HCT116 (cell line): Measurements from ENCODE around the gene SPEF2. TPM values are rescaled to one million over a fixed set of nuclear protein-coding genes. Genes with fewer than 3 reads are reported as not detected.

Experiments
- ATAC-seq: fragments of 200-7000 bp; cut with Tn5 transposase; 2 replicates; pipeline ENCODE4 v1.9.1; 2020; ENCODE audit warnings: mild to moderate bottlenecking, moderate library complexity
- BruUV-seq: library from RNA; stranded (reverse); fragments of 400-500 nt; replicated peaks from 2 replicates; lab custom pipeline; 2021; lab: Mats Ljungman, UMichigan
- CTCF ChIA-PET: fragments of 300-600 bp; sonication (Branson Sonifier 250); formaldehyde crosslinking; loops from one replicate; lab custom pipeline; 2021; ENCODE audit warnings: antibody characterized with exemption; lab: Charles Lee
- POLR2A ChIA-PET: fragments of 300-600, 350-600 bp; sonication (Branson Sonifier 250); formaldehyde crosslinking; loops from one replicate; lab custom pipeline; 2021; ENCODE audit warnings: antibody characterized with exemption; lab: Charles Lee
- RAD21 ChIA-PET, 2 experiments: fragments of 300-600 bp; sonication (Branson Sonifier 250); formaldehyde crosslinking; loops; one replicate each; lab custom pipeline; 2023; ENCODE audit warnings: low total read pairs in 2 of 2; ENCODE audit not compliant: uncharacterized antibody in 2 of 2, unreplicated experiment in 2 of 2, low non-redundant PET in 1 of 2; lab: Charles Lee
- DNase-seq: peaks from one replicate; pipeline ENCODE4 v3.0.0-alpha.2; 2010; ENCODE audit warnings: low read depth, low spot score
- H2AFZ ChIP-seq: fragments of 200-600 bp; shearing (Covaris generic), sonication (generic); 2 replicates; pipeline ENCODE4 v1.6.1; 2017; ENCODE audit warnings: low read depth, mixed run types, mixed read lengths, antibody characterized with exemption, low read length; ENCODE audit not compliant: poor library complexity, severe bottlenecking
- H3K27ac ChIP-seq: 2 replicates; pipeline ENCODE4 v1.5.1; 2012; ENCODE audit warnings: low read depth, low read length
- H3K27me3 ChIP-seq: fragments of 200-600 bp; sonication (generic); 2 replicates; pipeline ENCODE4 v1.6.1; 2016; ENCODE audit warnings: mixed run types, low read length, mixed read lengths; ENCODE audit not compliant: insufficient read depth
- H3K36me3 ChIP-seq, 2 experiments: fragments of 200-500 bp in 1 of 2; fragments of 200-600 bp in 1 of 2; sonication (Bioruptor generic) in 1 of 2; sonication (generic) in 1 of 2; 2 replicates each; pipeline versions ENCODE4 v1.5.1 to v1.6.1; 2014 to 2016; ENCODE audit warnings: low read length in 2 of 2, inconsistent platforms in 1 of 2, mixed read lengths in 1 of 2, mixed run types in 1 of 2; ENCODE audit not compliant: insufficient read depth in 2 of 2, control insufficient read depth in 1 of 2
- H3K4me1 ChIP-seq, 2 experiments: fragments of 200-600 bp in 1 of 2; sonication (generic) in 1 of 2; 2 replicates each; pipeline versions ENCODE4 v1.5.1 to v1.6.1; 2012 to 2017; ENCODE audit warnings: low read length in 2 of 2, inconsistent platforms in 1 of 2, mild to moderate bottlenecking in 1 of 2, mixed read lengths in 1 of 2, mixed run types in 1 of 2, moderate library complexity in 1 of 2; ENCODE audit not compliant: insufficient read depth in 2 of 2, control insufficient read depth in 1 of 2
- H3K4me2 ChIP-seq: fragments of 200-600 bp; sonication (generic); 2 replicates; pipeline ENCODE4 v1.6.1; 2017; ENCODE audit warnings: mixed run types, low read length, mixed read lengths
- H3K4me3 ChIP-seq, 2 experiments: fragments of 200-600 bp in 1 of 2; sonication (generic) in 1 of 2; replicated peaks in 1 of 2; 2 replicates each; pipeline ENCODE4 v1.5.1; 2011 to 2016; ENCODE audit warnings: low read length in 2 of 2, control low read depth in 1 of 2, low read depth in 1 of 2, mild to moderate bottlenecking in 1 of 2, mixed read lengths in 1 of 2, mixed run types in 1 of 2
- H3K79me2 ChIP-seq: fragments of 200-600 bp; sonication (generic); 2 replicates; pipeline ENCODE4 v1.6.1; 2017; ENCODE audit warnings: mild to moderate bottlenecking, mixed run types, low read length, moderate library complexity, mixed read lengths; ENCODE audit not compliant: insufficient read depth
- H3K9ac ChIP-seq: fragments of 200-600 bp; sonication (generic); 2 replicates; pipeline ENCODE4 v1.6.1; 2016; ENCODE audit warnings: low read length, mixed read lengths
- H3K9me2 ChIP-seq: fragments of 200-600 bp; sonication (generic), shearing (Covaris generic); 2 replicates; pipeline ENCODE4 v1.6.1; 2017; ENCODE audit warnings: mixed run types, mild to moderate bottlenecking, moderate library complexity; ENCODE audit not compliant: insufficient read depth
- H3K9me3 ChIP-seq, 2 experiments: fragments of 200-500 bp in 1 of 2; fragments of 200-600 bp in 1 of 2; sonication (Bioruptor generic) in 1 of 2; sonication (generic) in 1 of 2; 2 replicates each; pipeline ENCODE4 v1.6.1; 2014 to 2017; ENCODE audit warnings: low read length in 2 of 2, mixed read lengths in 2 of 2, inconsistent platforms in 1 of 2, low read depth in 1 of 2, mild to moderate bottlenecking in 1 of 2, mixed run types in 1 of 2, moderate library complexity in 1 of 2; ENCODE audit not compliant: control insufficient read depth in 1 of 2, insufficient read depth in 1 of 2
- H4K20me1 ChIP-seq: fragments of 200-600 bp; sonication (generic), shearing (Covaris generic); 2 replicates; pipeline ENCODE4 v1.6.1; 2017; ENCODE audit warnings: mixed run types, mild to moderate bottlenecking, moderate library complexity; ENCODE audit not compliant: insufficient read depth
- CEBPB ChIP-seq: IDR thresholded peaks from 2 replicates; pipeline ENCODE4 v1.6.1; 2012; ENCODE audit warnings: low read depth
- CTCF ChIP-seq, 3 experiments: fragments of 200-600 bp in 1 of 3; sonication (generic) in 1 of 3; IDR thresholded peaks in 2 of 3; conservative IDR thresholded peaks in 1 of 3; 2 replicates each; pipeline ENCODE4 v1.5.1; 2012 to 2017; ENCODE audit warnings: low read depth in 2 of 3, low read length in 2 of 3, antibody characterized with exemption in 1 of 3, borderline replicate concordance in 1 of 3, control low read depth in 1 of 3, mild to moderate bottlenecking in 1 of 3, mixed read lengths in 1 of 3, mixed run types in 1 of 3, moderate library complexity in 1 of 3; ENCODE audit not compliant: insufficient read depth in 1 of 3
- EGR1 ChIP-seq: IDR thresholded peaks from 2 replicates; pipeline ENCODE4 v1.6.1; 2012; ENCODE audit warnings: low read depth
- ELF1 ChIP-seq: IDR thresholded peaks from 2 replicates; pipeline ENCODE4 v1.6.1; 2012; ENCODE audit warnings: low read depth, borderline replicate concordance
- EZH2phosphoT487 ChIP-seq: fragments of 200-600 bp; IDR thresholded peaks from 2 replicates; pipeline ENCODE4 v1.6.1; 2018; ENCODE audit warnings: antibody characterized with exemption, borderline replicate concordance
- JUND ChIP-seq: IDR thresholded peaks from 2 replicates; pipeline ENCODE4 v1.6.1; 2012
- POLR2A ChIP-seq: IDR thresholded peaks from 2 replicates; pipeline ENCODE4 v1.7.0; 2011; ENCODE audit warnings: borderline replicate concordance; ENCODE audit not compliant: insufficient read depth, insufficient read length; ENCODE audit errors: extremely low read depth
- SRF ChIP-seq: IDR thresholded peaks from 2 replicates; pipeline ENCODE4 v1.6.1; 2012; ENCODE audit warnings: low read depth
- YY1 ChIP-seq: IDR thresholded peaks from 2 replicates; pipeline ENCODE4 v1.6.1; 2011; ENCODE audit warnings: low read length, low read depth, moderate library complexity, mild to moderate bottlenecking; ENCODE audit not compliant: insufficient replicate concordance; ENCODE audit errors: extremely low read depth
- ZBTB33 ChIP-seq: IDR thresholded peaks from 2 replicates; pipeline ENCODE4 v1.6.1; 2011; ENCODE audit warnings: mild to moderate bottlenecking, low read length, moderate library complexity; ENCODE audit not compliant: insufficient replicate concordance; ENCODE audit errors: extremely low read depth
- ZFX ChIP-seq: fragments of 450-650 bp; IDR thresholded peaks from 2 replicates; pipeline ENCODE4 v1.6.1; 2017
- intact Hi-C: fragments of 100-400 bp; cut with micrococcal nuclease; formaldehyde crosslinking; loops from 2 replicates; pipeline ENCODE4 v1.10.0; 2022
- total RNA-seq: library from RNA; stranded (reverse); gene quantifications from one replicate; pipeline ENCODE4 v1.2.1, GENCODE V29; 2021; ENCODE audit not compliant: unreplicated experiment
- TF ChIP-seq, protein P1 (sequence below): IDR thresholded peaks from 2 replicates; pipeline ENCODE4 v1.6.1; 2012

SPEF2 gene
- total RNA-seq, 1 experiment from 2014 or later = 4.6 TPM

GRCh38 chr5:35789732-35790456 lies 172.2 kb downstream of the SPEF2 start:
- RAD21 ChIA-PET = no interaction called here
- Histone ChIP-seq H3K36me3 (no peaks in the 10 kb centered on the region), H3K9ac (no peak overlapping the region), H3K79me2 (no peaks in the 10 kb centered on the region), H3K4me2 (no peak overlapping the region), H3K27me3 (peaks cover 18% of the 10 kb centered on the region; the same call in 1 of the 2 replicates), H3K4me1 (no peaks in the 10 kb centered on the region), H3K27ac (no peak overlapping the region), H3K9me2 (0 out of 2 replicates have a peak, but pooled peaks cover 2% of the 10 kb centered on the region), H4K20me1 (no peaks in the 10 kb centered on the region), H2AFZ (no peak overlapping the region), H3K9me3 (no peaks in the 10 kb centered on the region), H3K4me3 (no peak overlapping the region)
- no peak for ATAC-seq
- POLR2A ChIA-PET = no interaction called here
- DNase-seq = no peak
- CTCF ChIA-PET = interaction anchor here (0.7 to 1.0 kb wide), 2 partner anchors 12 to 135 kb away, joined by 4 to 5 read pairs; no protein-coding TSS in a partner anchor
- TF ChIP-seq, protein P1, sequence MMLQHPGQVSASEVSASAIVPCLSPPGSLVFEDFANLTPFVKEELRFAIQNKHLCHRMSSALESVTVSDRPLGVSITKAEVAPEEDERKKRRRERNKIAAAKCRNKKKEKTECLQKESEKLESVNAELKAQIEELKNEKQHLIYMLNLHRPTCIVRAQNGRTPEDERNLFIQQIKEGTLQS = no peak
- TF ChIP-seq JUND = no peak
- no peak for TF ChIP-seq ELF1
- TF ChIP-seq SRF = no peak
- no peak for TF ChIP-seq EGR1
- no peak for TF ChIP-seq POLR2A
- TF ChIP-seq CEBPB = no peak
- no peak for TF ChIP-seq ZBTB33
- no peak for TF ChIP-seq ZFX
- no peak for TF ChIP-seq CTCF (IDR thresholded peaks at IDR 0.05 in 2 of 3, conservative IDR thresholded peaks at IDR 0.05 in 1 of 3; ENCODE audit: borderline replicate concordance in 1 of 3, insufficient read depth in 1 of 3, low read depth in 2 of 3, low read length in 2 of 3)
- TF ChIP-seq EZH2phosphoT487 = no peak
- TF ChIP-seq YY1 = no peak
- intact Hi-C loops = no loop called here
- BruUV-seq = no TSS peak
